ENCODE data around the gene EDDM13.
"Not testable (repeated sequence)": the region's sequence is repeated elsewhere in the genome, so short reads cannot be mapped to it uniquely, and the experiment has no call there.

Gene EDDM13

GRCh38 chr19:56297010-56297409, 24.5 kb downstream of the EDDM13 start:
- Histone ChIP-seq H3K27me3 (ENCODE audit: control insufficient read depth in 1 of 2, insufficient read depth in 2 of 2, low read length in 2 of 2) (no peaks in the 10 kb centered on the region), H3K27ac (ENCODE audit: low read depth, low read length) (no peak overlapping the region), H3K36me3 (ENCODE audit: insufficient read depth, low read length) (peaks cover 8% of the 10 kb centered on the region), H3K4me1 (ENCODE audit: insufficient read depth, low read length) (no peaks in the 10 kb centered on the region), H3K4me3 (ENCODE audit: low read depth in 1 of 2, low read length in 2 of 2) (no peak overlapping the region), H3K9me3 (ENCODE audit: low read length) (no peaks in the 10 kb centered on the region), H3K9ac (ENCODE audit: low read length) (no peak overlapping the region)

- Histone ChIP-seq H3K9me3 (ENCODE audit: low read length) (no peaks in the 10 kb centered on the region), H3K27me3 (ENCODE audit: control insufficient read depth in 1 of 2, insufficient read depth in 2 of 2, low read length in 2 of 2) (no peaks in the 10 kb centered on the region), H3K9ac (ENCODE audit: low read length) (no peak overlapping the region), H3K36me3 (ENCODE audit: insufficient read depth, low read length) (peaks cover 8% of the 10 kb centered on the region), H3K4me3 (ENCODE audit: low read depth in 1 of 2, low read length in 2 of 2) (no peak overlapping the region), H3K27ac (ENCODE audit: low read depth, low read length) (no peak overlapping the region), H3K4me1 (ENCODE audit: insufficient read depth, low read length) (no peaks in the 10 kb centered on the region)
These were observed 27.1 kb downstream of the EDDM13 start for GRCh38 chr19:56299688-56300087.

GRCh38 chr19:56301155-56301554, 28.6 kb downstream of the EDDM13 start:
- H3K27me3 ChIP-seq (ENCODE audit: control insufficient read depth in 1 of 2, insufficient read depth in 2 of 2, low read length in 2 of 2): no peaks in the 10 kb centered on the region
- peaks cover 4% of the 10 kb centered on the region for H3K36me3 ChIP-seq (ENCODE audit: insufficient read depth, low read length)
- no peak overlapping the region for H3K4me3 ChIP-seq (ENCODE audit: low read depth in 1 of 2, low read length in 2 of 2)
- H3K9me3 ChIP-seq (ENCODE audit: low read length): no peaks in the 10 kb centered on the region
- H3K4me1 ChIP-seq (ENCODE audit: insufficient read depth, low read length): no peaks in the 10 kb centered on the region
- no peak overlapping the region for H3K9ac ChIP-seq (ENCODE audit: low read length)
- no peak overlapping the region for H3K27ac ChIP-seq (ENCODE audit: low read depth, low read length)

GRCh38 chr19:56301886-56302620, 29.5 kb downstream of the EDDM13 start:
- Histone ChIP-seq H3K4me1 (ENCODE audit: insufficient read depth, low read length) (no peaks in the 10 kb centered on the region), H3K36me3 (ENCODE audit: insufficient read depth, low read length) (no peaks in the 10 kb centered on the region), H3K4me3 (ENCODE audit: low read depth in 1 of 2, low read length in 2 of 2) (no peak overlapping the region), H3K27ac (ENCODE audit: low read depth, low read length) (no peak overlapping the region), H3K9me3 (ENCODE audit: low read length) (no peaks in the 10 kb centered on the region), H3K9ac (ENCODE audit: low read length) (no peak overlapping the region), H3K27me3 (ENCODE audit: control insufficient read depth in 1 of 2, insufficient read depth in 2 of 2, low read length in 2 of 2) (no peaks in the 10 kb centered on the region)

GRCh38 chr19:56304243-56304642, 31.7 kb downstream of the EDDM13 start:
- H3K27me3 ChIP-seq (ENCODE audit: control insufficient read depth in 1 of 2, insufficient read depth in 2 of 2, low read length in 2 of 2): no peaks in the 10 kb centered on the region
- no peaks in the 10 kb centered on the region for H3K36me3 ChIP-seq (ENCODE audit: insufficient read depth, low read length)
- no peaks in the 10 kb centered on the region for H3K4me1 ChIP-seq (ENCODE audit: insufficient read depth, low read length)
- no peak overlapping the region for H3K9ac ChIP-seq (ENCODE audit: low read length)
- no peaks in the 10 kb centered on the region for H3K9me3 ChIP-seq (ENCODE audit: low read length)
- no peak overlapping the region for H3K4me3 ChIP-seq (ENCODE audit: low read depth in 1 of 2, low read length in 2 of 2)
- H3K27ac ChIP-seq (ENCODE audit: low read depth, low read length): no peak overlapping the region

- H3K27ac ChIP-seq (ENCODE audit: low read depth, low read length): no peak overlapping the region
- H3K27me3 ChIP-seq (ENCODE audit: control insufficient read depth in 1 of 2, insufficient read depth in 2 of 2, low read length in 2 of 2): no peaks in the 10 kb centered on the region
- H3K4me1 ChIP-seq (ENCODE audit: insufficient read depth, low read length): no peaks in the 10 kb centered on the region
- no peaks in the 10 kb centered on the region for H3K36me3 ChIP-seq (ENCODE audit: insufficient read depth, low read length)
- no peak overlapping the region for H3K4me3 ChIP-seq (ENCODE audit: low read depth in 1 of 2, low read length in 2 of 2)
- no peaks in the 10 kb centered on the region for H3K9me3 ChIP-seq (ENCODE audit: low read length)
- no peak overlapping the region for H3K9ac ChIP-seq (ENCODE audit: low read length)
These were observed 33.5 kb downstream of the EDDM13 start for GRCh38 chr19:56306016-56306415.

- H3K36me3 ChIP-seq (ENCODE audit: insufficient read depth, low read length); H3K4me3 ChIP-seq (ENCODE audit: low read depth in 1 of 2, low read length in 2 of 2); H3K9me3 ChIP-seq (ENCODE audit: low read length); H3K27ac ChIP-seq (ENCODE audit: low read depth, low read length); H3K9ac ChIP-seq (ENCODE audit: low read length); H3K4me1 ChIP-seq (ENCODE audit: insufficient read depth, low read length); H3K27me3 ChIP-seq (ENCODE audit: control insufficient read depth in 1 of 2, insufficient read depth in 2 of 2, low read length in 2 of 2): not testable (repeated sequence)
These were observed 34.5 kb downstream of the EDDM13 start for GRCh38 chr19:56307062-56307461.

GRCh38 chr19:56308792-56309191, 36.2 kb downstream of the EDDM13 start:
- peaks cover 4% of the 10 kb centered on the region for H3K4me1 ChIP-seq (ENCODE audit: insufficient read depth, low read length)
- no peak overlapping the region for H3K27ac ChIP-seq (ENCODE audit: low read depth, low read length)
- no peak overlapping the region for H3K9ac ChIP-seq (ENCODE audit: low read length)
- no peaks in the 10 kb centered on the region for H3K9me3 ChIP-seq (ENCODE audit: low read length)
- no peak overlapping the region for H3K4me3 ChIP-seq (ENCODE audit: low read depth in 1 of 2, low read length in 2 of 2)
- H3K36me3 ChIP-seq (ENCODE audit: insufficient read depth, low read length): peaks cover 4% of the 10 kb centered on the region
- H3K27me3 ChIP-seq (ENCODE audit: control insufficient read depth in 1 of 2, insufficient read depth in 2 of 2, low read length in 2 of 2): no peaks in the 10 kb centered on the region

- Histone ChIP-seq H3K4me3 (ENCODE audit: low read depth in 1 of 2, low read length in 2 of 2) (no peak overlapping the region), H3K9me3 (ENCODE audit: low read length) (no peaks in the 10 kb centered on the region), H3K27ac (ENCODE audit: low read depth, low read length) (no peak overlapping the region), H3K9ac (ENCODE audit: low read length) (no peak overlapping the region), H3K27me3 (ENCODE audit: control insufficient read depth in 1 of 2, insufficient read depth in 2 of 2, low read length in 2 of 2) (no peaks in the 10 kb centered on the region), H3K4me1 (ENCODE audit: insufficient read depth, low read length) (peaks cover 6% of the 10 kb centered on the region), H3K36me3 (ENCODE audit: insufficient read depth, low read length) (peaks cover 4% of the 10 kb centered on the region)
These were observed 37.1 kb downstream of the EDDM13 start for GRCh38 chr19:56309511-56310185.

- H3K27ac ChIP-seq (ENCODE audit: low read depth, low read length): no peak overlapping the region
- no peak overlapping the region for H3K9ac ChIP-seq (ENCODE audit: low read length)
- H3K27me3 ChIP-seq (ENCODE audit: control insufficient read depth in 1 of 2, insufficient read depth in 2 of 2, low read length in 2 of 2): no peaks in the 10 kb centered on the region
- H3K4me3 ChIP-seq (ENCODE audit: low read depth in 1 of 2, low read length in 2 of 2): no peak overlapping the region
- H3K9me3 ChIP-seq (ENCODE audit: low read length): no peaks in the 10 kb centered on the region
- peaks cover 4% of the 10 kb centered on the region for H3K36me3 ChIP-seq (ENCODE audit: insufficient read depth, low read length)
- peaks cover 8% of the 10 kb centered on the region for H3K4me1 ChIP-seq (ENCODE audit: insufficient read depth, low read length)
These were observed 37.9 kb downstream of the EDDM13 start for GRCh38 chr19:56310462-56310861.

- Histone ChIP-seq H3K9me3 (ENCODE audit: low read length) (no peaks in the 10 kb centered on the region), H3K4me3 (ENCODE audit: low read depth in 1 of 2, low read length in 2 of 2) (no peak overlapping the region), H3K4me1 (ENCODE audit: insufficient read depth, low read length) (peaks cover 13% of the 10 kb centered on the region)
These were observed 39.8 kb downstream of the EDDM13 start for GRCh38 chr19:56312342-56312741.

More at GRCh38 chr19:56312342-56312741, 39.8 kb downstream of the EDDM13 start:
- no peak overlapping the region for H3K9ac ChIP-seq (ENCODE audit: low read length)
- H3K36me3 ChIP-seq (ENCODE audit: insufficient read depth, low read length): peaks cover 4% of the 10 kb centered on the region
- no peaks in the 10 kb centered on the region for H3K27me3 ChIP-seq (ENCODE audit: control insufficient read depth in 1 of 2, insufficient read depth in 2 of 2, low read length in 2 of 2)
- no peak overlapping the region for H3K27ac ChIP-seq (ENCODE audit: low read depth, low read length)
